A549 (cell line): ENCODE measurements around the gene MGLL.

Experiments used
- CTCF ChIP-seq: fragments of >200 bp; sonication (Bioruptor Twin); formaldehyde crosslinking; IDR thresholded peaks from 3 replicates; pipeline ENCODE4 v1.5.1; 2016
- EP300 ChIP-seq, 2 experiments: fragments of >200 bp; sonication (Bioruptor Twin); formaldehyde crosslinking; IDR thresholded peaks; 2 replicates in 1 of 2; 3 replicates in 1 of 2; pipeline ENCODE4 v1.6.1; 2016 to 2017
- ESRRA ChIP-seq: fragments of 150-350 bp; IDR thresholded peaks from 2 replicates; pipeline ENCODE4 v1.6.1; 2014; ENCODE audit warnings: mild to moderate bottlenecking, low read length, borderline replicate concordance
- ZFP36 ChIP-seq: fragments of 450-650 bp; IDR thresholded peaks from 2 replicates; pipeline ENCODE4 v1.6.1; 2014; ENCODE audit warnings: borderline replicate concordance; ENCODE audit not compliant: partially characterized antibody

- TF ChIP-seq ESRRA (no peak), CTCF (no peak), ZFP36 (no peak), EP300 (IDR thresholded peaks at IDR 0.05) (no peak)
Measured at GRCh38 chr3:127870156-127870555, 47.8 kb upstream of the MGLL start.
